HEK293 (cell line): ENCODE results near the gene NRF1.
A peak's percentile ranks its signal among the peaks of the same experiment; 100 is the strongest.

Experiments used
- CTCF ChIA-PET: fragments of 350-600 bp; formaldehyde crosslinking; extraction: SDS; loops from one replicate; lab custom pipeline; 2021; ENCODE audit warnings: antibody characterized with exemption; lab: Yijun Ruan, JAX
- POLR2A ChIA-PET: fragments of 300-600 bp; formaldehyde crosslinking; extraction: SDS; loops from one replicate; lab custom pipeline; 2020; ENCODE audit warnings: antibody characterized with exemption, inconsistent platforms; lab: Yijun Ruan, JAX
- H3K27ac ChIP-seq: fragments of 200-500 bp; sonication (Bioruptor generic); 2 replicates; pipeline ENCODE4 v1.5.1; 2014; ENCODE audit warnings: low read depth, low read length, control low read depth, inconsistent platforms; ENCODE audit errors: extremely low read depth
- H3K36me3 ChIP-seq, 2 experiments: fragments of 200-500 bp in 1 of 2; sonication (Bioruptor generic) in 1 of 2; 1 replicate in 1 of 2; 2 replicates in 1 of 2; pipeline ENCODE4 v1.5.1; 2014 to 2017; ENCODE audit warnings: inconsistent platforms in 2 of 2, low read length in 2 of 2; ENCODE audit not compliant: control insufficient read depth in 2 of 2, insufficient read depth in 1 of 2
- H3K4me1 ChIP-seq: fragments of 200-500 bp; sonication (Bioruptor generic); 2 replicates; pipeline ENCODE4 v1.5.1; 2014; ENCODE audit warnings: mild to moderate bottlenecking, low read length, inconsistent platforms; ENCODE audit not compliant: control insufficient read depth, insufficient read depth
- H3K4me3 ChIP-seq: 2 replicates; pipeline ENCODE4 v1.5.1; 2011; ENCODE audit warnings: low read depth, mild to moderate bottlenecking, control low read depth, low read length, moderate library complexity
- H3K9me3 ChIP-seq: fragments of 200-500 bp; sonication (Bioruptor generic); 2 replicates; pipeline ENCODE4 v1.5.1; 2014; ENCODE audit warnings: low read depth, low read length, inconsistent platforms; ENCODE audit not compliant: control insufficient read depth, insufficient read depth
- GLI4 ChIP-seq: fragments of 450-650 bp; formaldehyde crosslinking; IDR thresholded peaks from 2 replicates; pipeline ENCODE4 v1.5.1; 2016; ENCODE audit warnings: missing biosample characterization, missing genetic modification characterization
- KLF8 ChIP-seq: fragments of 450-650 bp; formaldehyde crosslinking; IDR thresholded peaks from 2 replicates; pipeline ENCODE4 v1.5.1; 2016; ENCODE audit warnings: missing biosample characterization, missing genetic modification characterization
- KLF9 ChIP-seq: fragments of 450-650 bp; formaldehyde crosslinking; IDR thresholded peaks from 2 replicates; pipeline ENCODE4 v1.5.1; 2016; ENCODE audit warnings: missing biosample characterization, missing genetic modification characterization, low read depth
- RBAK ChIP-seq: fragments of 450-650 bp; formaldehyde crosslinking; IDR thresholded peaks from 2 replicates; pipeline ENCODE4 v1.5.1; 2016; ENCODE audit warnings: missing biosample characterization, missing genetic modification characterization
- REPIN1 ChIP-seq: fragments of 450-650 bp; formaldehyde crosslinking; IDR thresholded peaks from 2 replicates; pipeline ENCODE4 v1.5.1; 2017; ENCODE audit warnings: missing biosample characterization, missing genetic modification characterization, low read depth
- REST ChIP-seq: fragments of 450-650 bp; formaldehyde crosslinking; IDR thresholded peaks from 2 replicates; pipeline ENCODE4 v1.5.1; 2016; ENCODE audit warnings: missing biosample characterization, missing genetic modification characterization
- TCF7L2 ChIP-seq: IDR thresholded peaks from 2 replicates; pipeline ENCODE4 v1.6.1; 2011; ENCODE audit warnings: low read depth, mild to moderate bottlenecking, inconsistent platforms, low read length, moderate library complexity, borderline replicate concordance
- ZBTB48 ChIP-seq: fragments of 450-650 bp; formaldehyde crosslinking; IDR thresholded peaks from 2 replicates; pipeline ENCODE4 v1.5.1; 2016; ENCODE audit warnings: missing biosample characterization, missing genetic modification characterization
- ZFP37 ChIP-seq: fragments of 450-650 bp; formaldehyde crosslinking; IDR thresholded peaks from 2 replicates; pipeline ENCODE4 v1.5.1; 2016; ENCODE audit warnings: missing biosample characterization, missing genetic modification characterization
- ZFP41 ChIP-seq: fragments of 450-650 bp; formaldehyde crosslinking; IDR thresholded peaks from 2 replicates; pipeline ENCODE4 v1.5.1; 2016; ENCODE audit warnings: missing biosample characterization, missing genetic modification characterization, borderline replicate concordance
- ZIC2 ChIP-seq: fragments of 450-650 bp; formaldehyde crosslinking; IDR thresholded peaks from 2 replicates; pipeline ENCODE4 v1.5.1; 2016; ENCODE audit warnings: missing biosample characterization, missing genetic modification characterization
- ZNF121 ChIP-seq: fragments of 450-650 bp; formaldehyde crosslinking; IDR thresholded peaks from 2 replicates; pipeline ENCODE4 v1.5.1; 2016; ENCODE audit warnings: missing biosample characterization, missing genetic modification characterization
- ZNF146 ChIP-seq: fragments of 450-650 bp; formaldehyde crosslinking; IDR thresholded peaks from 2 replicates; pipeline ENCODE4 v1.5.1; 2016; ENCODE audit warnings: missing biosample characterization, missing genetic modification characterization
- ZNF16 ChIP-seq: fragments of 450-650 bp; formaldehyde crosslinking; IDR thresholded peaks from 2 replicates; pipeline ENCODE4 v1.5.1; 2016; ENCODE audit warnings: low read depth, missing biosample characterization, missing genetic modification characterization
- ZNF169 ChIP-seq: fragments of 450-650 bp; formaldehyde crosslinking; IDR thresholded peaks from 2 replicates; pipeline ENCODE4 v1.5.1; 2016; ENCODE audit warnings: missing biosample characterization, missing genetic modification characterization
- ZNF214 ChIP-seq: fragments of 450-650 bp; formaldehyde crosslinking; IDR thresholded peaks from 2 replicates; pipeline ENCODE4 v1.5.1; 2017; ENCODE audit warnings: missing biosample characterization, mild to moderate bottlenecking, missing genetic modification characterization, borderline replicate concordance
- ZNF23 ChIP-seq: fragments of 450-650 bp; formaldehyde crosslinking; IDR thresholded peaks from 2 replicates; pipeline ENCODE4 v1.5.1; 2016; ENCODE audit warnings: missing biosample characterization, missing genetic modification characterization, borderline replicate concordance
- ZNF335 ChIP-seq: fragments of 450-650 bp; formaldehyde crosslinking; conservative IDR thresholded peaks from 2 replicates; pipeline ENCODE4 v1.5.1; 2016; ENCODE audit warnings: missing biosample characterization, missing genetic modification characterization
- ZNF366 ChIP-seq: fragments of 450-650 bp; formaldehyde crosslinking; conservative IDR thresholded peaks from 2 replicates; pipeline ENCODE4 v1.5.1; 2016; ENCODE audit warnings: missing biosample characterization, missing genetic modification characterization
- ZNF404 ChIP-seq: fragments of 450-650 bp; formaldehyde crosslinking; IDR thresholded peaks from 2 replicates; pipeline ENCODE4 v1.5.1; 2017; ENCODE audit warnings: missing biosample characterization, missing genetic modification characterization
- ZNF513 ChIP-seq: fragments of 450-650 bp; IDR thresholded peaks from 2 replicates; pipeline ENCODE4 v1.5.1; 2018; ENCODE audit warnings: missing biosample characterization, missing genetic modification characterization
- ZNF544 ChIP-seq: fragments of 450-650 bp; formaldehyde crosslinking; IDR thresholded peaks from 2 replicates; pipeline ENCODE4 v1.5.0; 2017; ENCODE audit warnings: missing biosample characterization, missing genetic modification characterization
- ZNF621 ChIP-seq: fragments of 450-650 bp; formaldehyde crosslinking; IDR thresholded peaks from 2 replicates; pipeline ENCODE4 v1.5.1; 2017; ENCODE audit warnings: missing biosample characterization, missing genetic modification characterization
- ZNF660 ChIP-seq: fragments of 450-650 bp; IDR thresholded peaks from 2 replicates; pipeline ENCODE4 v1.5.1; 2018; ENCODE audit warnings: missing biosample characterization, mild to moderate bottlenecking, missing genetic modification characterization
- ZNF664 ChIP-seq: fragments of 450-650 bp; formaldehyde crosslinking; IDR thresholded peaks from 2 replicates; pipeline ENCODE4 v1.5.1; 2016; ENCODE audit warnings: missing biosample characterization, missing genetic modification characterization
- ZNF692 ChIP-seq: fragments of 450-650 bp; formaldehyde crosslinking; IDR thresholded peaks from 2 replicates; pipeline ENCODE4 v1.5.1; 2016; ENCODE audit warnings: missing biosample characterization, missing genetic modification characterization
- ZNF830 ChIP-seq: fragments of 450-650 bp; IDR thresholded peaks from 2 replicates; pipeline ENCODE4 v1.5.0; 2018; ENCODE audit warnings: missing biosample characterization, missing genetic modification characterization, low read depth, mild to moderate bottlenecking, moderate library complexity
- TF ChIP-seq, protein P1 (sequence below): fragments of 450-650 bp; formaldehyde crosslinking; IDR thresholded peaks from 2 replicates; pipeline ENCODE4 v1.5.1; 2016; ENCODE audit warnings: missing biosample characterization, missing genetic modification characterization
- TF ChIP-seq, protein P2 (sequence below): fragments of 450-650 bp; formaldehyde crosslinking; IDR thresholded peaks from 2 replicates; pipeline ENCODE4 v1.5.0; 2017; ENCODE audit warnings: missing biosample characterization, missing genetic modification characterization, borderline replicate concordance

NRF1 gene

GRCh38 chr7:129643550-129644170 lies 32.1 kb downstream of the NRF1 start:
- Histone ChIP-seq H3K4me1 (0 out of 2 replicates have a peak, but pooled peaks cover 2% of the 10 kb centered on the region), H3K4me3 (no peak overlapping the region), H3K27ac (no peak overlapping the region), H3K36me3 (no peaks in the 10 kb centered on the region), H3K9me3 (no peaks in the 10 kb centered on the region)
- TF ChIP-seq ZBTB48 (tag by site-specific recombination) (peak; percentile 52; the same call in 1 of the 2 replicates), ZNF214 (tag by site-specific recombination) (no peak), ZNF664 (tag by site-specific recombination) (peak; percentile 54; the same call in 1 of the 2 replicates), ZNF692 (tag by site-specific recombination) (no peak), ZNF513 (tag by site-specific recombination) (no peak), KLF9 (tag by site-specific recombination) (no peak), ZNF660 (tag by site-specific recombination) (peak; percentile 73), ZNF146 (tag by site-specific recombination) (no peak), ZNF366 (tag by site-specific recombination) (no peak), ZNF16 (tag by site-specific recombination) (no peak), GLI4 (no peak), ZNF121 (tag by site-specific recombination) (no peak), TCF7L2 (no peak), RBAK (no peak), ZNF23 (no peak), REST (tag by site-specific recombination) (no peak), ZIC2 (tag by site-specific recombination) (no peak), KLF8 (tag by site-specific recombination) (no peak), REPIN1 (tag by site-specific recombination) (no peak), ZNF544 (tag by site-specific recombination) (no peak), ZNF335 (peak; percentile 65), ZNF621 (tag by site-specific recombination) (no peak), ZFP37 (tag by site-specific recombination) (no peak), ZFP41 (tag by site-specific recombination) (no peak), ZNF404 (tag by site-specific recombination) (no peak), ZNF830 (tag by site-specific recombination) (no peak), ZNF169 (tag by site-specific recombination) (no peak)
- TF ChIP-seq, protein P1, sequence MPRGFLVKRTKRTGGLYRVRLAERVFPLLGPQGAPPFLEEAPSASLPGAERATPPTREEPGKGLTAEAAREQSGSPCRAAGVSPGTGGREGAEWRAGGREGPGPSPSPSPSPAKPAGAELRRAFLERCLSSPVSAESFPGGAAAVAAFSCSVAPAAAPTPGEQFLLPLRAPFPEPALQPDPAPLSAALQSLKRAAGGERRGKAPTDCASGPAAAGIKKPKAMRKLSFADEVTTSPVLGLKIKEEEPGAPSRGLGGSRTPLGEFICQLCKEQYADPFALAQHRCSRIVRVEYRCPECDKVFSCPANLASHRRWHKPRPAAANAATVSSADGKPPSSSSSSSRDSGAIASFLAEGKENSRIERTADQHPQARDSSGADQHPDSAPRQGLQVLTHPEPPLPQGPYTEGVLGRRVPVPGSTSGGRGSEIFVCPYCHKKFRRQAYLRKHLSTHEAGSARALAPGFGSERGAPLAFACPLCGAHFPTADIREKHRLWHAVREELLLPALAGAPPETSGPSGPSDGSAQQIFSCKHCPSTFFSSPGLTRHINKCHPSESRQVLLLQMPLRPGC (tag by site-specific recombination), result no peak
- TF ChIP-seq, protein P2, sequence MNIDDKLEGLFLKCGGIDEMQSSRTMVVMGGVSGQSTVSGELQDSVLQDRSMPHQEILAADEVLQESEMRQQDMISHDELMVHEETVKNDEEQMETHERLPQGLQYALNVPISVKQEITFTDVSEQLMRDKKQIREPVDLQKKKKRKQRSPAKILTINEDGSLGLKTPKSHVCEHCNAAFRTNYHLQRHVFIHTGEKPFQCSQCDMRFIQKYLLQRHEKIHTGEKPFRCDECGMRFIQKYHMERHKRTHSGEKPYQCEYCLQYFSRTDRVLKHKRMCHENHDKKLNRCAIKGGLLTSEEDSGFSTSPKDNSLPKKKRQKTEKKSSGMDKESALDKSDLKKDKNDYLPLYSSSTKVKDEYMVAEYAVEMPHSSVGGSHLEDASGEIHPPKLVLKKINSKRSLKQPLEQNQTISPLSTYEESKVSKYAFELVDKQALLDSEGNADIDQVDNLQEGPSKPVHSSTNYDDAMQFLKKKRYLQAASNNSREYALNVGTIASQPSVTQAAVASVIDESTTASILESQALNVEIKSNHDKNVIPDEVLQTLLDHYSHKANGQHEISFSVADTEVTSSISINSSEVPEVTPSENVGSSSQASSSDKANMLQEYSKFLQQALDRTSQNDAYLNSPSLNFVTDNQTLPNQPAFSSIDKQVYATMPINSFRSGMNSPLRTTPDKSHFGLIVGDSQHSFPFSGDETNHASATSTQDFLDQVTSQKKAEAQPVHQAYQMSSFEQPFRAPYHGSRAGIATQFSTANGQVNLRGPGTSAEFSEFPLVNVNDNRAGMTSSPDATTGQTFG (tag by site-specific recombination), result no peak
- ChIA-PET POLR2A (no interaction called here), CTCF (interaction anchor here (0.6 to 3.2 kb wide), 31 partner anchors 8 to 480 kb away, joined by 3 to 29 read pairs (median 4); no protein-coding TSS in a partner anchor)
